Retinal pigment epithelial cell (primary cell): ENCODE results near the gene CENPL.
"Not testable (repeated sequence)": the region's sequence is repeated elsewhere in the genome, so short reads cannot be mapped to it uniquely, and the experiment has no call there.

ENCODE experiments used
- DNase-seq: peaks from one replicate; pipeline ENCODE4 v3.0.0-alpha.2; 2010; ENCODE audit warnings: low read depth
- H3K4me3 ChIP-seq: 2 replicates; pipeline ENCODE4 v1.5.1; 2011; ENCODE audit warnings: mild to moderate bottlenecking, low read length, control low read depth, moderate library complexity
- CTCF ChIP-seq: conservative IDR thresholded peaks from 2 replicates; pipeline ENCODE4 v1.5.1; 2011; ENCODE audit warnings: low read depth, low read length, control low read depth, inconsistent platforms

CENPL gene

GRCh38 chr1:173853074-173853473 lies 28.4 kb upstream of the CENPL start:
- no peak overlapping the region for H3K4me3 ChIP-seq

GRCh38 chr1:173852105-173852504 lies 27.4 kb upstream of the CENPL start:
- no peak overlapping the region for H3K4me3 ChIP-seq
- DNase-seq, result no peak
- TF ChIP-seq CTCF, result no peak

More at GRCh38 chr1:173853074-173853473, 28.4 kb upstream of the CENPL start:
- DNase-seq, result peak; percentile 61
- TF ChIP-seq CTCF, result no peak

DNA sequence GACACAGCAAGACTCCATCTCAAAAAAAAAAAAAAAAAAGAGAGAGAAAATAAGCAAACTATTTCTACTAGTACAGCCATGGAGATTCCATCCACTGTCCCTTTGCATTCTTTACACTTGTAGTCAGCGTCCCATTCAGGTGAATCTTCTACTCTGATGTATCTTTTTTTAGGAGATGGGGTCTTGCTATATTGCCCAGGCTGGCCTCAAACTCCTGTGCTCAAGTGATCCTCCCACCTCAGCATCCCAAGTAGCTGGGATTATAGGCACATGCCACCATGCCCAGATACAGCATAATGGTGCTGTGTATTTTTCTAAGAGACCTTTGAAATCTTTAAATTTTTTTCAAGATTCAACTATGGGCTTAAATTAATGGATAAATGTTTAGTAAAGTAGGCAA lies 8.1 kb upstream of the CENPL start:
- TF ChIP-seq CTCF, result no peak
- no peak for DNase-seq
- no peak overlapping the region for H3K4me3 ChIP-seq

DNA sequence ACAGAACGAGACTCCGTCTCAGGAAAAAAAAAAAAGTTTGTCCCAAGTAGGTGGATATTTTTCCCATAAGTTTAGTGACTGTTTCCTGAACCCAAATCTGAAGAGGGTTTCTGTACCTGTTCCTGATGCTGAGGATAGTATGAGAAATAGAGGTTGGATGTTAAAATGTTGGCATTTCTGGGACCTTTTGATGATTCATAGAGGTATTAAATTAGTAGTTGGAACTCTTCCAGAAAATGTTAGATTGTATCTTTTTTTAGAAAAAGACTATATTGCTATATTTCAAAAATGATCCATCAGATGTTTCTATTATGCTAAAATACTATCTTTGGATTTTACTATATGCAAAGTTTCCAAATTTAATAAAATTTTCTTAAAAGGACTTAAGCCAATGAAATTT lies 2.9 kb upstream of the CENPL start:
- TF ChIP-seq CTCF, result no peak
- no peak for DNase-seq
- H3K4me3 ChIP-seq, result no peak overlapping the region

DNA sequence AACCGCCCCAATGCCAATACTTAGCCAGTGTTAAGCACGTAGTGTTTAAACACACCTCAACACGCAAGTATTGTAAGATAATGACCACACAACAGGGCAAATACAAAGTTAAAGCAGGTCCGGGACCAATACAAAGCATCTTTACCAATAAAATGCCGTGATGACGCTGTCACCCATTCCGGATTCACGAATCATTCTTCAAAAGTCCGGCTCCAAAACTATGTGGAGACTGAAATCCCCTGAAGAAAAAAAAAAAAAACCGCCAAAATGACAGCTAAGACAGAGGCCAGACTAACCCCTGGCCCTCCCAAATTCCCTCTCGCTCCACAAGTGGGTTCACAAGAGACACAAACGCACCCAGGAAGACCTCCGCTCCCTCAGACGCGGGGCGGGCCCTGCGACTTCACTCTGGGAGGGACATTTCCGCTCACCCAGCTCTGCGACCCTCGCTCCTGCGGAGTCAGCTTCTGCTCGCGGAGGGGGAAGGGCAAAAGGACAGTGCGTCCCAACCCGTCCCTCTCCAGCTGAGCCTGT lies 835 bp downstream of the CENPL start:
- H3K4me3 ChIP-seq, result peak overlapping the region; percentile 95
- no peak for DNase-seq
- TF ChIP-seq CTCF, result no peak

GRCh38 chr1:173821680-173822079 lies 3.0 kb downstream of the CENPL start:
- no peak for DNase-seq
- H3K4me3 ChIP-seq, result no peak overlapping the region
- no peak for TF ChIP-seq CTCF

DNA sequence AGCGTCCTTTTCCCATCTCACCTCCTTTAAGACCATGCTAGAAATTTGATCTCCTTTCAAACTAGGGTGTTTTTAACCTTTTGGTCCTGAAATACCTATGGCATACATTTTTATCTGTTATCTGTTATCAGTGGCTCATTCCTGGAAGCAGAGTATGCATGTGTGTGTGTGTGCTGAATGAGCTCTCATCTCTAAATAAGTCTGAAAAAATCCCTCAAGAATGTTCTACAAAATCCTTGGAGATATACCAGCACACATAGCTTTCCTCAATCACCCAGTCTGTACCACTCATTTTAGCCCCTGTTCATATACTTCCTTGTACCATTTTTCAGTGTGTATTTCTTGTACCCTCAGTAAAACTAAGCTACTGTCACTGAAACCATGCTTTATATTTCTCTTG lies 6.2 kb downstream of the CENPL start:
- no peak overlapping the region for H3K4me3 ChIP-seq
- no peak for DNase-seq
- no peak for TF ChIP-seq CTCF

- DNase-seq, H3K4me3 ChIP-seq: not testable (repeated sequence)
Observed at GRCh38 chr1:173813654-173814053, 11.0 kb downstream of the CENPL start.
